GM21529 (cell line): ENCODE results near the gene MED23.

Source experiments
- ATAC-seq: cut with Tn5 transposase; IDR thresholded peaks from one replicate; pipeline ENCODE4 v1.9.1; 2021; ENCODE audit not compliant: unreplicated experiment

Gene MED23, protein sequence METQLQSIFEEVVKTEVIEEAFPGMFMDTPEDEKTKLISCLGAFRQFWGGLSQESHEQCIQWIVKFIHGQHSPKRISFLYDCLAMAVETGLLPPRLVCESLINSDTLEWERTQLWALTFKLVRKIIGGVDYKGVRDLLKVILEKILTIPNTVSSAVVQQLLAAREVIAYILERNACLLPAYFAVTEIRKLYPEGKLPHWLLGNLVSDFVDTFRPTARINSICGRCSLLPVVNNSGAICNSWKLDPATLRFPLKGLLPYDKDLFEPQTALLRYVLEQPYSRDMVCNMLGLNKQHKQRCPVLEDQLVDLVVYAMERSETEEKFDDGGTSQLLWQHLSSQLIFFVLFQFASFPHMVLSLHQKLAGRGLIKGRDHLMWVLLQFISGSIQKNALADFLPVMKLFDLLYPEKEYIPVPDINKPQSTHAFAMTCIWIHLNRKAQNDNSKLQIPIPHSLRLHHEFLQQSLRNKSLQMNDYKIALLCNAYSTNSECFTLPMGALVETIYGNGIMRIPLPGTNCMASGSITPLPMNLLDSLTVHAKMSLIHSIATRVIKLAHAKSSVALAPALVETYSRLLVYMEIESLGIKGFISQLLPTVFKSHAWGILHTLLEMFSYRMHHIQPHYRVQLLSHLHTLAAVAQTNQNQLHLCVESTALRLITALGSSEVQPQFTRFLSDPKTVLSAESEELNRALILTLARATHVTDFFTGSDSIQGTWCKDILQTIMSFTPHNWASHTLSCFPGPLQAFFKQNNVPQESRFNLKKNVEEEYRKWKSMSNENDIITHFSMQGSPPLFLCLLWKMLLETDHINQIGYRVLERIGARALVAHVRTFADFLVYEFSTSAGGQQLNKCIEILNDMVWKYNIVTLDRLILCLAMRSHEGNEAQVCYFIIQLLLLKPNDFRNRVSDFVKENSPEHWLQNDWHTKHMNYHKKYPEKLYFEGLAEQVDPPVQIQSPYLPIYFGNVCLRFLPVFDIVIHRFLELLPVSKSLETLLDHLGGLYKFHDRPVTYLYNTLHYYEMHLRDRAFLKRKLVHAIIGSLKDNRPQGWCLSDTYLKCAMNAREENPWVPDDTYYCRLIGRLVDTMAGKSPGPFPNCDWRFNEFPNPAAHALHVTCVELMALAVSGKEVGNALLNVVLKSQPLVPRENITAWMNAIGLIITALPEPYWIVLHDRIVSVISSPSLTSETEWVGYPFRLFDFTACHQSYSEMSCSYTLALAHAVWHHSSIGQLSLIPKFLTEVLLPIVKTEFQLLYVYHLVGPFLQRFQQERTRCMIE (N-terminal part only)

DNA sequence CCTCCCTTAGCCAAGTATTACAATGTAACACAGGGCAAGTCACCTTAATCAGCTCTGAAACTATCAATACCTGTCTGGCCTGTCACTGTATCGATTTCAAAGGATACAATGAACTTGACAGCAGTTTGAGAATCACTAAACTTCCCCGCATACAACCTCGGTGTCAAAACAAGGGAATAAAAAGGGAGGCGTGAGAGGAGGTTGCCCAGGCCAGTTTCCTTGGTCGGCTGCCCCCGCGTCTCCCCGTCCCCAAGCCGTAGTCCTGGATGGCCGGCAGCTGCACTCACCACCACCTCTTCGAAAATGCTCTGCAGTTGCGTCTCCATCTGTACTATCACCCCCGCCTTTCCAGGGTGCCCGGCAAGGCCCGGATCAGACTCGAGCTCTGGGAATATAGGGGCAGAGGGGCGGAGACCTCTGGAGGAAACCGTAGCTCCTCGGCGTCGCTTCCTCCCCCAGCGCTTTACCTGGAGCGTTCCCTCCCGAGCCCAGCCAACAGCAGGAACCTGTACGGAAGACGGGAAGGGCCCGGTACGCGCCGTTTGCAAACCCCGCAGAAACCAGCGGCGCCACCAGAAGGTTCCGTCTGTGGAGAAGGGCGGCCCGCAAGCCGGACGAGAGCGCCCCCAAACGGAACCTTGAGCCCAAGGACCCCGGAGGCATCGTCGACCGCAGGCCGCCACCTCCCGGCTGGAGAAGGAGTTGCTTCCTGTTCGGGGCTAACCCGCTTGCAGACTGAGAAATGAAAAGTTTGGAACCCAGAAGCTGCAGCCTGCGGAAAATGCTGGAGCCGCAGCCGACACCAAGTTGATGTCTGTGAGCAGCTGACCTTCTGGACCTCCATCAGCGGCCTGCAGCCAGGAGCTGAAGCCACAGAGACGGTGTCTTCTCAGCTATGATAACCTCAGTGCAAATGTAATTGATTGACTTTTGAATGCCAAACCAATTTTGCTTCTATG is at the start of gene MED23:
Gene MED23 (minus strand): TSS at position 519 of the 959 bp plus-strand sequence. CDS start 193 bp downstream, at position 326.
- ATAC-seq: peak; percentile 97

DNA sequence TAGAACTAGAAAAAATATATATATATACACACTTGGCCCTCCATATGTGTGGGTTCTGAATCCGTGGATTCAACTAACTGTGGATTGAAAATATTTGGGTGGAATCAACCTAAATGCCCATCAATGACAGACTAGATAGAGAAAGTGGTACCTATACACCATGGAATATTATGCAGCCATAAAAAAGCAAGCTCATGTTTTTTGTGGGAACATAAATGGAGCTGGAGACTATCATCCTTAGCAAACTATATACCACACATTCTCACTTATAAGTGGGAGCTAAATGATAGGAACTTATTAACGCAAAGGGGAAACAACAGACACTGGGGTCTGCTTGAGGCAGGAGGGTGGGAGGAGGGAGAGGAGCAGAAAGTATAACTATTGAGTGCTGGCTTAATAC is 45.1 kb upstream of the MED23 start:
- ATAC-seq: no peak

DNA sequence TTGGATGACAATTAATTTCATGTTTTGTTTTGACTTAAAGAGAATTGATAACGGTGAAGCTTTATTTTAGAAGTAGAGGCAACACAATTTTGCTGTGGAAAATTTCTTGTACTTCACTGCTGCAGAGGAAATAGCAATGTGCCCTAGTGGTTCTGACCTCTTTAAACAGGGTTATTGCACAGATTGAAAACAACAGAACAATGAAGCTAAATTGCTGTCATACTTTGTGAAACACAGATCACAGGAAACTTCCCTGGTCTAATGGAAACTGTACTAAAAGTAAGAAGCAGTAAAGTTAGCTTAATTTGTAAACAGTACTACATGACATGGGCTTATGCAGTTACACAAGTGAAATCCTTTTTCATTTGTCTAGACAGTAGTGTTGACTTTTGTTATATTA is 41.8 kb upstream of the MED23 start:
- no peak for ATAC-seq

DNA sequence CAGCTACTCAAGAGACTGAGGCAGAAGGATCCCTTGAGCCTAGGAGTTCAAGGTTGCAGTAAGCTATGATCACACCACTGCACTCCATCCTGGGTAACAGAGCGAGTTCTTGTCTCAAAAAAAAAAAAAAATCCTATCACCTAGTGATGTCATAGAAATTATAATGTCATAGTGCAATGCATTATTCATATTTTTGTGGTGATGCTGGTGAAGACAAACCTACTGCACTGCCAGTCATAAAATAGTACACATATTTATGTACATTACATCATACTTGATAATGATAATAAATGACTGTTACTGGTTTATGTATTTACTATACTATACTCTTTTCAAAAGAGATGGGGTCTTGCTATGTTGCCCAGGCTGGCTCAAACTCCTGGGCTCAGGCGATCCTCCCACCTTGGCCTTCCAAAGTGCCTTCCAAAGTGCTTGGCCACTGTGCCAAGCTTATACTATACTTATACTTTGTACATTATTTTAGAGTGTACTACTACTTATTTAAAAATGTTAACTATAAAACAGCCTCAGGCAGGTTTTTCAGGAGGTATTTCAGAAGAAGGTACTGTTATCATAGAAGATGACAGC is 35.6 kb upstream of the MED23 start:
- no peak for ATAC-seq

DNA sequence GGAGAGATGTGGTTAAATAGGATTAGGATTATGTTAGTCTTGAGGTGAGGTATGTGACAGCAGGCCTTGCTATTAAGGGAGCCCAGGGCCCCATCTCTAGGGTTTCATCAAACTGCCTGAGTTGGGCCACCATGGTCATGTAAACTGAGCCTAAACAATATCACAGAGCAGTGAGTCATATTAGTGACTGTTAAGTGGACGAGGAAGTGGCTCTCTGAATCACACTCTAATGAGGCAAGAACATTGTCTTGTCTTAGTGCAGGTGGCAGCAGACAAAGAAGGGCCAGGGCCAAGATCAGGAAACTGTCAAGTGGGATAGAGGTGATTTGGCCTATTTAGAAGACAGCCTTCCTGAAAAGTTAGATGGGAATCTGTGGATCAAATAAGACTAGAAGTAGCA is 32.2 kb upstream of the MED23 start:
- ATAC-seq: no peak

DNA sequence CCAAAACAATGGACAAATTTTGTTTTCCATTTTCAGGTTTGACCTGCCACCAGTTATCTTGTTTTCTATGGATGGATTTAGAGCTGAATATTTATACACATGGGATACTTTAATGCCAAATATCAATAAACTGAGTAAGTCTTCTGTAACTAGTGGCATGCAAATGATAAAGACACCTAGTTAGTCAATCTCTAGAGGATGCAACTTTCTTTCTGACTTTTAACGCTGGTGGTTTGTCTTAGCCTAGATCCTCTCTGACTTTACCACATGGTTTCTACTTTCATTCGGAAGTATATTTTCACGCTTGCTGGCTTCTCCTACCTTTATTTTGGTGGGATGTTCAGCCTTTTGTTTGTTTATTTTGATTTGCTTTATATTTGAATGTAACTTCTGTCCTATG is 30.2 kb upstream of the MED23 start:
- no peak for ATAC-seq

DNA sequence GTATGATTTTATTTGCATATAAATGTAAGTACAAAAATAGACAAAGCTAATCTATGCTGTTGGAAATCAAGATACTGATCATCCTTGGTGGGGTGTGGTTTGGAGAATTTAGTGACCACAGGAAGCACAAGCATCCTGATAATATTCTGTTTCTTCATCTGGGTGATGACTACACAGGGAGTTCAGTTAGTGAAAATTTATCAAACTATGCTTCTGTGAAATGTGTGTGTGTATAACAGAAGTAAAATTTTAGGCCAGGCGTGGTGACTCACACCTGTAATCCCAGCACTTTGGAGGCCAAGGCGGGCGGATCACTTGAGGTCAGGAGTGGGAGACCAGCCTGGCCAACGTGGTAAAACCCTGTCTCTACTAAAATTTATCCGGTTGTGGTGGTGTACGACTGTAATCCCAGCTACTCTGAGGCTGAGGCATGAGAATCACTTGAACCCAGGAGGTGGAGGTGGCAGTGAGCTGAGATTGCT is 29.6 kb upstream of the MED23 start:
- ATAC-seq: no peak

DNA sequence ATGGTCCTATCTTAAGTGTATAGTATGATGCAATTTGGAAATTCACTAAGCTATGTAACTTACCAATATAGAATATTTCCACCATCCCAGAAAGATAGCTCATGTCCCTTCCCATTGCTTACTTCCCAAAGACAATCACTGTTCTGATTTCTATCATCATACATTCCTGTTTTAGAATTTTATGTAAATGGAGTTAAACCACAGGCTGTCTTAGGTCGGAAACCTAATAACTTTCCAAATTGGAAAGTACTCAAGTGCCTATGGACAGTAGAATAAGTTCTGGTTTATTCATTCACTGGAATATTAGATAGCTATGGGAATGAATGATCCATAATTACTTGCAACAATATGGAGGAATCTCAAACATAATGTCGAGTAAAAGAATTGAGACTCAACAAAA is 29.2 kb upstream of the MED23 start:
- no peak for ATAC-seq

DNA sequence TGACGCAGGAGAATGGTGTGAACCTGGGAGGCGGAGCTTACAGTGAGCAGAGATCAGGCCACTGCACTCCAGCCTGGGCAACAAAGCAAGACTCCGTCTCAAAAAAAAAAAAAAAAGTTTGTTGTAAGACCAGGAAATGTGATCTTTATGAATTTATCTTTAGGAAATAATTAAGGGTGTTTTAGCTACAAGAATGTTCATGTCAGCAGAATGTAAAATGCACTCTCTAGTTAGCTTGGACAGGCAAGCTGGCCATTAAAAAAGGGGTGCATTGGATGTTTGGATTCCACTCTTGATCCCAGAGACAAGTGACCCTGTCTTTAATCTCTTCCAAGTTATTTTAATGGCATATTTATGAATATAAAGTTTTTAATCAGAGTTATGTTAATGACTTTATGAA is 28.6 kb upstream of the MED23 start:
- ATAC-seq: no peak

DNA sequence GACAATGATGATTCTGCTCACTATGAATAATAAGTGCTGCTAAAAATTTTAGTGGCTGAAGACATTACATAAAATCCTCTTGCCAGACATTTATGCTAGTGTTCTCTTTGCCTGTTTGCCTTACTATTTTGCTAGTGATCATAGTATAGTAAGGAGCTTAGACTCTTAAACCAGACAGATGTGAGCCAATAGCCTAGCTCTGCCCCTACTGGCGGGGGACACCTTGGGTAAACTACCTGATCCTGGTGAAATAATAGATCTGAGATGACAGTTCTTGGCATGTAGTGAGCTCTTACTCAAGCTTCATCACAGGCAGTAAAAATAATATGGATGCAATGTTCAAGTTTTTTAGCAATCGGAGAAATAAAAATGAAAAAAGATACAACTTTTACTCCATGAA is 27.9 kb upstream of the MED23 start:
- no peak for ATAC-seq

DNA sequence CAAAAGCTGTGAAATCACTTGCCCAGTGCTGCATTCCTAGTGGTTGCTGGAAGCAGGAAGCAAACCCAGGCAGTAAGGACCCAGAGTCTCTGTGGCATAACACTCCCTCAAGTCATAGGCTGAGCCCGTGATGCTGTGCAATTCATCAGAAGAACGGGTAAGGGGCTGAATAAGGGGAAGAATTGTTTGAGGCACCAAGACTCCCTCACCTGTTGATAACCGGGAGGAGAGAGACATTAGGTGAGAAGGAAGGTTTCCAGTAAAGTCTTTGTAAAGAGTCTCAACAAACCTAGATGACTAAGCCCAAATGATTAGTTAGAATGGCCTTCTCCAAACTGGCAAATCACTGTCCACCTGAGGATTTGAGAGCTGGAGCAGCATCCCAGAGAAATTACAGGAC is 27.3 kb upstream of the MED23 start:
- ATAC-seq: no peak

DNA sequence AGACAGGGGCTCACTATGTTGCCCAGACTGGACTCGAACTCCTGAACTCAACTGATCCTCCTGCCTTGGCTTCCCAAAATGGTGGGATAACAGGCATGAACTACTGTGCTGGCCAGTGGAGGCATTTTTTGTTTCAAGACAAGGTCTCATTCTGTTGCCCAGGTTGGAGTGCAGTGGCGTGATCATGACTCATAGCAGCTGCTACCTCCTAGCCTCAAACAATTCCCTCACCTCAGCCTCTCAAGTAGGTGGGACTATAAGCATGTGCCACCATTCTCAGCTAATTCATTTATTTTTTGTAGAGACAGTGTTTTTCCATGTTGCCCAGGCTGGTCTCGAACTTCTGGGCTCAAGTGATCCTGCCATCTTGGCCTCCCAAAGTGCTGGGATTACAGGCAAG is 26.3 kb upstream of the MED23 start:
- no peak for ATAC-seq

DNA sequence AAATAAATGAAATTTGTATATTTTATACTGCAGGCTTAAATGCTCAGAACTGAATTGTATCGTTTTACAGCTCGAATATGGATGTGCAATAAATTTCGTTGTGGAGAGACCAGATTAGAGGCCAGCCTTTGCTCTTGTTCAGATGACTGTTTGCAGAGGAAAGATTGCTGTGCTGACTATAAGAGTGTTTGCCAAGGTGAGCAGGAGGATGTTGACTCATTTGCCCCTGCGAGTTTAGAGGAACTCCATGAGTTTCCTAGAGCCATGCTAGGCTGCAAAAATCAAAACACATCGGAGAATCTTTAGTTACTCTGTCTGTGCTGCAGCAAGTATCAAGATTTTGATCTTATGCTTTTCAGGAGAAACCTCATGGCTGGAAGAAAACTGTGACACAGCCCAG is 24.4 kb upstream of the MED23 start:
- no peak for ATAC-seq

DNA sequence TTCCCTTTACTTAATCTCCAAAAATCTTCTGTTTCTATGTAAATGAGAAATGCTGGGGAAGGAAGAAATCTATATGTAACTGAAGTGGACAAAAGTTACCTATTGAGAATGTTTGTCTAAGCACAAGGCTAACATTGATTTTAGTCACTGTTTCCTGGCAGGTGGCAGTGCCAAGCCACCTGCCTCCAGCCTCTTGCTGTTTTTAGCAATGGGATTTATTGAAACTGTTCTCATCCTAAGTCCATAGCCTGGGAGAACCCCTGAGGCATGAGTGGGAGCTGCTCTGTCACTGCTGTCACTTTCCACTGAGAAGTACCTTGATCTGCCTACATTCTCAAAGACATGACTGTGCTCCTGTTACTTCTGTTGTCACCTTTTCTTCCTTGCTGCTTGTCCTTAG is 23.7 kb upstream of the MED23 start:
- no peak for ATAC-seq

DNA sequence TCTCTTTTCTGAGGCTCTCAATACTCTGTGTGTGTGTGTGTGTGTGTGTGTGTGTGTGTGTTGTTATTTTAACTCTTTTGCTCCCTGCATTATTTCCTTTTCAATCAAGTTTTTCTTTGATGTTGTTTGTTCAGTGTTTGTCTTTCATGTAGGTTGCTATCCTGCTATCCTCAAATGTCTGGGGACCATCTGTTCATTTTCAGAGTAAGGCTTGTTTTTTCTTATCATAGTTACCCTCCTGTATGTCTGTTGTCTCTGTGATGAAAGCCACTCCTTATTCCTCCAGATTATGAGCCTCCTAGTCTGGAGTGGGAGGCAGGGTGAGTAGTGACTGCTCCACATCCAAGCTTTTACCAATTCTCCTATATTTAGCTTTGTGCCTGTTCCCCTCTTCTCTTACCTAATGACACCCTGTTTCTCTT is 18.2 kb upstream of the MED23 start:
- no peak for ATAC-seq

DNA sequence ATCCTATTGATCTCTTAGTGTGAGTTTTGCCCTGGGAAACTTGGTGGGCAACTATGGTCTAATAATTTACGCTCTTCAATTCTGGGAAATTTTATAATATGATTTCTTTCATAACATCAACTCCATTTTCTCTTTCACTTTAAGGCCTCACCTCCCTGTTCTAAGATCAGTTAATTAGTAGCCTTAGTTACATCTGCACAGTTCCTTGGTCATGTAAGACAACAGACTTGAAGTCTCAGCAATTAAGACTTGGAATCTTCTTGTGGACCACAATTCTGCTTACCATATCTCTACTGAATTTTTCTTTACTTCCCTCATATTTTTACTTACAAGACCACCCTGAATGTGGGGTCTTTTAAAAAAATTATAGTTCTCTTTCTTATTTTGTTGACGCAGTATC is 17.8 kb upstream of the MED23 start:
- ATAC-seq: no peak

DNA sequence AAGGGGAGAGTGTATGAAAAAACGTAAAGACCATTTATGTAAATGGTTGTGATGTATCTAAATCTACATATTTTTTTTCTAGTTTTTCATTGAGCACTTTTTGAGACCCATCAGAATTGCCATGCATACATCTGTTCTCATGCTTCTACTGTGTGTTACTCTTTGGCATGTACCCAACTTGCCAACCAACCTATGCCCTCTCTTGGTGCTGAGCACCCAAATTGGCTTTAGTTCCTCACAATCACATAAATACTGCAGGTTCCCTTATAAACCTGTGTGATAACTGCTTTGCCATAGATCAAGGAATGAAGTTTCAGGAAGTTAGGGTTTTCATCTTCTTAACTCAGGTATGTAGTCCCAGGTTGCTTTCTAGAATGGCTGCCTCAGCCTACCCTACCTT is 16.9 kb upstream of the MED23 start:
- ATAC-seq: no peak

DNA sequence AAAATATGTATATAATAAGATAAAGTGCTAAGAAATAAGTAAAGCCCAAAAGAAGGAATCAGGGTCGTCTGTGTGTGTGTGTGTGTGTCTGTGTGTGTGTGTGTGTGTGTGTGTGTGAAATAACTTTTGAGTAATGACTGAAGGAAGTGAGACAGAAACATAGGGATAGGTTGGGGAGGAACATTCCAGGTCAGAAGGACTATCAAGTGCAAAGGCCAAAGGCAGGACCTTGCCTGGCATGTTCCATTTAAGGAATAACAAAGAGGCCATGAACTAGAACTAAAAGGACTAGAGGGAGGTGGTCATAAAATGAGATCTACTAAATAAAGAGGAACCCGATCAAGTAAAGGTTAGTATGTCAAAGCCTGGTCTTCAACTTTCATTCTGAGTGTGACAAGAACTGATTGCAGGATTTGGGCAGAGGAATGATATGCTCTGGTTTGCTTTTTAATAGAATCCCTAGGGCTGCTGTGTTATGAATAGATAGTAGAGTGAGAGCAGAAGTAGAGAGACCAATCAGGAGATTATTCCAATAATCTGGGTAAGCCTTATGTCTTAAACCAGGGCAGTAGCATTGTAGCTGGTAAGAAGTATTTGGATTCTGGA is 15.9 kb upstream of the MED23 start:
- ATAC-seq: no peak

DNA sequence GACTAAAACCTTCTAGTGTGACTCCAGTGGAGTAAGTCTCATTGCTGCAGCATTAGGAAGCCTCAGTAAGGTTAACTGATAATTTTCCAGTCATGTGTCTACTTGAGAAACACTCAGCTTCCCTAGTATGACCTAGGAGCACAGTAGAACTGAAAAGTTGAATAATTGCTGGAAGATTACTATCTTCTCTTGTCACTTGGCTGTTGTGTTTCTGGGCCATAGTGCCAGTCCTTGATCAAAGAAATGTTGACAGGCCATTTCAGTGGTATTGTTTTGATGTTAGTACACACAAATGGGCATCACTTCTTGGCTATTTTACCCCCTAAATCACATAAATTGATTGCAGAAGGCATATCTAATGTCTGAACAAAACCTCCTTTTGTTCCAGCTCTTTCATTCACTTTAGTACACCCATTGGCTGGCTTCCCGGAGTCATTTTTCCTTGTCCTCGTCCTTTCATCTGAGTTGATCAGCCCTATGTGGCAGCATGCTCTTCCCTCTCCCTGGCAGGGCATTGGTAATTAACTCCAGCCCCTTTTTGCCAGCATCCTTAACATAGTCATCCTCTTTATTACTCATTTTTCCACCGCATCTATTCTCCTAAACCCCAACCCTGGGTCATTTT is 15.1 kb upstream of the MED23 start:
- no peak for ATAC-seq
